HS-27A (cell line): ENCODE results near the gene NR2C2.
A peak's percentile ranks its signal among the peaks of the same experiment; 100 is the strongest.
"Not testable (repeated sequence)": the region's sequence is repeated elsewhere in the genome, so short reads cannot be mapped to it uniquely, and the experiment has no call there.

Experiments
- DNase-seq: peaks from one replicate; pipeline ENCODE4 v3.0.0-alpha.2; 2012; ENCODE audit warnings: low read depth, missing footprints

The NR2C2 gene

DNA sequence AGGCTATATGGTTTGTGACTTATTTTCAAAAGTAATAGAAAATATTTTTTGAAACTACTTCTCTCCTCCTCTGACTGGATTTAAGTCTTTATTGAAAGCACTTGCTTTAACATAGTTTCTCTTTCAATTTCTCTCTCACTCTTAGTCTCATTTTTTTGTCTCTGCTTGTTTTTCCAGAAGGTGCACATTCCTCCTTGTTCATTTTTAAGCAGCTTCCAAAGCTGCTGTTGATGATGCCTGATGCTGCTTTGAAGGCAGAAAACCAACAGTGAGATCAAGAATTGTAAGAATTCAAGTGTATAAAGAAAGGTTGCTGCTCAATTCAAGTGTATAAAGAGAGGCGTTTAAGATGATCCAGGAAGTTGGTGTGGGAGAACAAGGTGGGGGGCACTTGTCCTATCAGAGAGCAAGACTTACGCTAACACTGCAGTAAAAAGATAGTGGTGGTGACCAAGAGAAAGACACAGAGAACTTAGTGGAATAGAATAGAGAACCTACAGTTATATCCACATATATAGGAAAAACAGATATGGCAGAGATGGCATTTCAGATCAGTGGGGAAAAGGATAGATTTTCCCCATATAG, 12.1 kb downstream of the NR2C2 start:
- DNase-seq = no peak

DNA sequence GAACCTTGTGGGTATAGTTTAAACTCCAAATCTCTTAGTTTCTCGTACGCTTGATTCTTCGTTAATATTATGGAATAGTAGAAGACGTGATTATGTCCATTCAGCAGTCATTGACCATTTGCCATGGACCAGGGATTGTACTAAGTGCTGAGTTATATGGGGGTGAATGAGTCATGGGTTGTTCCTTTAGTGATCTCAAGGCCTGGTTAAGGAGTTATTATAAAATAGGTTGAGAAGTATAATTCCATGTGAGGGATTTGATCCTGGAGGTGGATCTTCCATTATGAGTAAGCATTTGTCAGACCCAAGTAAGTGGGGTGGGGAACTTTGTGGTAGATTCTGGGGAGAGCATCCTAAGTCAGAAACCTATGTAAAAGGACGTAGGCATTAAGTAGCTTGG, 15.4 kb downstream of the NR2C2 start:
- peak; percentile 7 for DNase-seq

DNA sequence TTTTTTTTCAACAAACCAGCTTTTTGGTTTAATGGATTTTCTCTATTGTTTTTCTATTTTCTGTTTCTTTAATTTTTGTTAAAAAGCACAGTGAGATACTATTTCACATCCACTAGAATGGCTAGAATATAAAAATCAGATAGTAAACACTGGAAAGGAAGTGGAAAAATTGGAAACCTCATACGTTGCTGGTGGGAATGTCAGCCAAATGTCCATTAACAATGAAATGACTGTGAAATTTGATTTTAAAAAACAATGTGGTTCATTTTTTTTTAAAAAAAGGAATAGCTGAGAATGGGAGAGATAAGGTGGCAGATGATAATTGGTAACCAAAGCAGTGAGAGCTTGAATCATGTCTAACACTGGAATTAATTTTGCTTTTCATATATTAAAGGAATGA, 19.9 kb downstream of the NR2C2 start:
- DNase-seq = no peak

DNA sequence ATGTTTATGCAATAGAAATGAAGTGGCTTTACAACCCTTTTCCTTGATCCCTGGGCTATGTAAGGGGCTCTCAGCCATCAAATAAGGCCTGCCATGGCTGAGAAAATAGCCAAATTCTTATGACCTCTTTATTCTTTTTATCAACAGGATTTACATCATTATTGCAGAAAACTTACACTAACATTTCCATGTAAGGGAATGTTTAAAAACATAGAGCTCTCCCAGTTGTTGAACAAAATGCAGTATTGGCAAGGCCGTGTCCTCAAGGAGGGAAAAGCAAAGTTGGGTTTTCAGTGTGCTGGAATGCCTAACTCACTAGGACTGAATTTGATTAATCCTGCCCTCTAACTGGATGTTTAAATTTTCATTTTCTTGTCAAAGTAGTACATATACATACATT, 22.3 kb downstream of the NR2C2 start:
- no peak for DNase-seq

DNA sequence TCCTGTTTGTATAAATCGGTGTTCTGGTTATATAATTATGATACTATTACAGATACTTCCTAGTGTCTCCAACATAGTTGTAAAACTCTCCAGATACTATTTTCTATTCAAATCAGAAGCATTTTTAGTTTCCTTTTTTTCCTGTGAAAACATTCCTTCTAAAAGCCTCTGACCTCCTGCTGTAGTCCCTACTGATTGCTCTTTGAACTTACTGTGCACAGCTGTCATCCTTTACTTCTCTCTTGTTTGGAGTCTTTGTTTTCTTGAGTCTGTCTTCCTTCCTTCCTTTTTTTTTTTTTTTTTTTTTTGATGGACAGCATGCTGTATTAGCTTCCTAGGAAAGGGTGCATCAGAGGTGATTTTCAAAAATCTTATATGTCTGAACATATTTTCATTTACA, 28.9 kb downstream of the NR2C2 start:
- no peak for DNase-seq

DNA sequence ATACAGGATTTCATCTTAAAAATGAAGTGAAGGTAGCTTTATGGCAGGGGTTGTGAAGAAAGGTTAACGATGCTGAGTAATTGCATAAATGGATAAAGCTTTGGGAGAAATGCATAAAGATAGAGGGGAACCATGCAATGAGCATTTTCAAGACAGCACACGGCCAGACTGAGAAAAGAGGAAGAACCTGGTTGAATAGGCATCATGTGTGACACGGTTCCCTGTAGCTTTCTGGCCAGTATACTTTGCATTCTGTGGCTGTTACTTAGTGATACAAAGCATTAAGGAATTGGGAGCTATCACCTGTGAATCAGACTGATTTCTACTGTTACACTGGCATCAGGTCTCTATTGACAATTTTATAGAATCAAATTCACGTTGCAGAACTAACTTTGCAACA, 33.3 kb downstream of the NR2C2 start:
- DNase-seq = no peak

DNA sequence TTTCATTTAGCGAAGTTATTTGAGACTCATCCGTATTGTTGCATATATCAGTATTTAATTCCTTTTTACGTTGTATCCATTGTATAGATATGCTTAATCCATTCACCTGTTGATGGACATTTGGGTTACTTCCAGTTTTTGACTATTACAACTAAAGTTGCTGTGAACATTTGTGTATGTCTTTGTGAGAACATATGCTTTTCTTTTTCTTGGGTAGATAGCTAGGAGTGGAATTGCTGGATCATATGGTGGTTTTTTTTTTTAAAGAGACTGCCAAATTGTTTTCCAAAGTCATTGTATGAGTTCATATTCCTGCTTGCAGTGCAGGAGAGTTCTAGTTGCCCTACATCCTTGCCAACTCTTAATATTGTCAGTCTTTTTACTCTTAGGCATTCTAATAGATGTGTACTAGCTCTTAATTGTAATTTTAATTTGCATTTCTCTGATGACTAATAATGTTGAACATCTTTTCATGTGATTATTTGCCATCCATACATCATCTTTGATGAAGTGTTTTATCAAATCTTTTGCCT, 37.3 kb downstream of the NR2C2 start:
- DNase-seq = no peak

DNA sequence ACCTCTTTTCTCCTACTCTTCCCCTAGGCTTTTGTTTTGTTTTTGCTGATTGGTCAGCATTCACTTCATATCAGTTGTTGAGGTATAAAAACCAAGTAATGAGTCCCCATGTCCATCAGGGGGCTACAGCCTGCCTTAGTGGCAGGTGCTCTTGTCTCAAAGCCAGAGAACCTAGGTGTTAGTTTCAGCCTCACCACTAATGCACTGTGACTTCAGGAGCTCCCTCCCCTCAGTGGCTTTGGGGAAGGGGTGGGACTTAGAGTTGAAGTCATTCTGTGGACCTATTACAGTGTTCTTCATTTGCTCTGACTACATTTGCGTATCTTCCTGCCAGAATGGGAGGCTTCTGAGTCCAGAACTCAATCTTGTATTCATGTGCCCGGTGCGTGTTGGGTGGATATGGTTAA, 41.6 kb downstream of the NR2C2 start:
- DNase-seq = no peak

DNA sequence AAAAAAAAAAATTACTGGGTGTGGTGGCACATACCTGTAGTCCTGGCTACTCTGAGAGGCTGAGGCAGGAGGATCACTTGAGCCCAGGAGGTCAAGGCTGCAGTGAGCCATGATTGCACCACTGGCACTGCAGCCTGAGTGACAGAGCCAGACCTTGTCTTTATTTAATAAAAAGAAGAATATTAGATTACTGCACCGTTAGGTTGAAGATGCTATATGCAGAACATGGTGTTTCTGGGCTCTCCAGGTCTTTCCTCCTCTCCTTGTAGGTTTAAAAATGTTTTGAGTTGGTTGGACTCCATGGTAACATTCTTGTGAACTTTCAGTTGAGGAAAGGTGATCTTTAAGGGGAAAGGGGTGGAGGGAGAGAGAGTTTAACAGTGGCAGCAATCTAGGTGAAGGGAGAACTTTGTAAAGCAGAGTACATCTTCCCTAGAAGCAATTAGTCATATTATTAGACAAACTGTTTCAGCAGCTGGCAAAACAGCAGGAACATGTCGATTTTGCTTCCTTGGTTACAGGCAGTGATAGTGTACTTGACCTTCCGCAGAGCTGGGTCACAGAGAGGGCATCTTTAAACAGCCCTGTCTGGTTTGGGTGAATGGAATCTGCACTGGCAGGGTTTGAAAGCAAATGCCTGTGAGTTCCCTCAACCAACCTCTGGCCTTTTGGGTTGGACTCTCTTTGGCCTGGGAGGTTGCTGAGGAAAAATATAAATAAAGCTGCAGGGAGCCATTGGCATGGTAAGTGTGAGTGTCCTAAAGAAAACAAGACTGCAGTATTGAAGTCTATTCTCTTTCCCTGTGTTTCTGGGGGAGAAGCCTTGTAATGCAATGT, 42.8 kb downstream of the NR2C2 start:
- no peak for DNase-seq

DNA sequence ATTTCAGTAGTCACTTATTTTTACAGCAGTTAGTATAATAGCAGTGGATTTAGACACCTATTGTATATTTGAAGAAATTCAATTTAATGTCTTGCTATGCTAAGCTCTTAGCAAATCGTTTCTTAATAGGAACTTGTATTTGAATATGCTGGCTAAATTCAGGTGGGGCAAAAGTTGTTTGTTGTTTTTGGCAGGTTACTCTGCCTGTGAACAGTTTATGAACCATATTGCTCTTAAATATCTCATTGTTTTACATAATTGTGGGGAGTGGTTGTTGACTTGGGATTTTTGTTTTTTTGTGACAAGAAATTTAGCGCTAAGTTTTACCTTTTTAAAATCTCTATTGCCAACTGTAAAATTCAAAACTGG, 43.4 kb downstream of the NR2C2 start:
- DNase-seq = no peak

DNA sequence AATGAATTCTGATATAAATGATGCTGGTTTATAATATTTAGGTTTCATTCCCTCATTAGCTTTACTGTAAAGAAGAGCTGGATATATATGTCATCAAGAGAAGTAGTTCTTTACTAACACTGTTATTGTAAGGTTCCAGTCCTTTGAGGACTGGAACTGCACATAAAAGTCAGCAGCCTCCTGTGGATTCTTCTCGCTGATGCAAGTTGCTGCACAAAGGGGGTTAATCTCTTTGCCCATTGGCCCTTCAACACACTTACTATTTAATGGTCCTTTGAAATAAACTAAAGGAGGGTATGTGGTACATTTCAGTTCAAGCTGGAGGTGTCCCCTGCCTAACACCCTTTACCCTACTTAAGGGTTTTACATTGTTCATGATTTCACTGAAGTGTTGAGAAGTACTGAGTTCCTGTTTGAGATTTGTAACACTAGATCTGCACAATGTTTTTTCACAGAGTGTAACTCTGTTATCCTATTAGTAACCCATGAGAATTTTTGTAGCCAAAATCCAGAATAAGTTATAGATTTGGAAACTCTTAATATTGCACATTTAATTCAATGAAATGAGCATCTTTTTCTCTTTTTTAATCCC, 43.9 kb downstream of the NR2C2 start:
- no peak for DNase-seq

DNA sequence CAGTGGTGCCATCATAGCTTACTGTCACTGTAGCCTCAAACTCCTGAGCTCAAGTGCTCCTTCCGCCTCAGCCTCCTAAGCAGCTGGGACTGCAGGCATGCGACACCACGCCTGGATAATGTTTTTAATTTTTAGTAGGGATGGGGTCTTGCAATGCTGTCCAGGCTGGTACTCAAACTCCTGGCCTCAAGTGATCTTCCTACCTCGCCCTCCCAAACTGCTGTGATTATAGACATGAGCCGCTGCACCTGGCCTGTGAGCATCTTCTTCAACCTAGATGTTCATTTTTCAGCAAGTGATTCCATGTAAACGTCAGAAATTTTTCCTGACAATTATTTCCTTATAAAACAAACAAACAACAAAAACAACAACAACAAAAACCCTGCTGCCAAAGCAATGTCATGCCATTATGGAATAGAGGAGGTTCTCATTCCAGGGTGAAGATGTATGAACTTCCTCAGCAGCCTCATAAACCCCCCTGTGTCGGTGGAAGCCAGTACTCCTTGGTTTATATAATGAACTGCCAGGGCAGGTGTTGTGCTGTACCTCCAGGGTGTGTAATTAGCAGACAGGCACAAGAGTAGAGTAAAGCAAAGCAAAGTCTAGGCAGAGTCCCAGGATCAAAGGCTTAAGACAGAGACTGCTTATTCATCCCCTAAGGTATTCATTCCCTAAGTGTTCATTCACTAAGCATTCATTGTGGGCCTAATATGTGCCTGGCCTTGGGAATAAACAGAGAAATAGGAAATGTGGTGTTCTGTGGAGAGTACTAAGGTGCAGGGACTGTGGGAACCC, 44.6 kb downstream of the NR2C2 start:
- DNase-seq = no peak

DNA sequence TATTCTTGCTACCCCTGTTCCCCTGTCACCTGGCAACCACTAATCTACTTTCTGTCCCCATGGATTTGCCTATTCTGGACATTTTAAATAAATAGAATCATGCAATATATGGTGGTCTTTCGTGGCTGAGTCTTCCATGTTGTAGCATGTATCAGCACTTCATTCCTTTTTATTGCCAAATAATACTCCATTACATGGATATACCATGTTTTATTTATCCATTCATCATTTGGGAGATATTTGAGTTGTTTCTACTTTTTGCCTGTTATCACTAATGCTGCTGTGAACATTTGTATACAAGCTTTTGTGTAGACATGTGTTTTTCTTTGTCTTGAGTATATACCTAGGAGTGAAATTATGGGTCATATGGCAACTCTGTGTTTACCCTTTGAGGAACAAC, 50.6 kb downstream of the NR2C2 start:
- no peak for DNase-seq

DNA sequence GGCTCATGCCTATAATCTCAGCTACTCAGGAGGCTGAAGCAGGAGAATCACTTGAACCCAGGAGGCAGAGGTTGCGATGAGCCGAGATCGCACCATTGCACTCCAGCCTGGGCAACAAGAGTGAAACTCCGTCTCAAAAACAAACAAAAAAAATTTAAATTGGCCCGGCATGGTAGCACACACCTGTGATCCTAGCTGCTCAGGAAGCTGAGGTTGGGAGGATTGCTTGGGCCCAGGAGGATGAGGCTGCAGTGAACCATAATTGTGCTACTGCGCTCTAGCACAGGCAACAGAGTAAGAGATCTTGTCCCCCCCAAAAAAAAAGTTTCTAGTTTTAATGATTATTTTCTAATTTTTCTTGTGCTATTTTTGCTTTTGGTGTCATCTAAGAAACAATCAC, 51.8 kb downstream of the NR2C2 start:
- DNase-seq = not testable (repeated sequence)

DNA sequence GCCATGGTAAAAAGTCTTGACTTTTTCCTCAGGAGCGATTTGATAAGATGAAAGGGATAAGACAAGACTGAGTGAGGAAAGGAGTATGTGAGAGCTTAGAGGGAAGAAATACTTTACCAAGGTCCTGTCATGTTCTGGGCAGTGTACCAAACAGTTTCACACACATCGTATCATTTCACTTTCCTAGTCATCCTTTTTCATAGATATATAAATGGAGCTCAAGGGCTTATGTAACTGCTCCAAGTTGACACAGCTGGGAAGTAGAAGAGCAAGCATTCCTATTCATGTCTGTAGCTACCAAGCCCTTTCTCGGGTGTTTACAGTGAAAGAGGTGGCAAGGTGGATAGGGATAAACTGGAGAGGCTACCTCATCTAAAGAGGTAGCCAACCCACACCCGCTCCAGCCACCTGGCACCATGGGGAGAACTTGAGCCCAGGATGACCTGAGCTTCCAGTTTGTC, 60.3 kb downstream of the NR2C2 start:
- DNase-seq = no peak

DNA sequence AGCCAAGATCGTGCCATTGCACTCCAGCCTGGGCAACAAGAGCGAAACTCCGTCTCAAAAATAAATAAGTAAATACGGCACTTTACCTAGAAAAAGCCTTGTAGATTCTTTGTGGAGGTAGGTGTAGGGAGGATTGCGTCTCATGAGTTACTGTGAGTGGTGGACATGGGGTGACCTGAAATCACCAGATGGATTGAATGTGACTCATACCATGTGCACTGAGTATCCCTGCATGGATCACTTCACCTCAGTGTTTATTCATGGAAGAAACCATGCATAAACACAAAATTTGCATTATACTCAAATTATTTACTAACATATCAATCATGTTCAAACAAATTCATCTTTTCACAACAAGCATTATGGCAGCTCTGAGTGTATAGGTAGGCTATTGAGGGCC, 61.8 kb downstream of the NR2C2 start:
- DNase-seq = no peak

DNA sequence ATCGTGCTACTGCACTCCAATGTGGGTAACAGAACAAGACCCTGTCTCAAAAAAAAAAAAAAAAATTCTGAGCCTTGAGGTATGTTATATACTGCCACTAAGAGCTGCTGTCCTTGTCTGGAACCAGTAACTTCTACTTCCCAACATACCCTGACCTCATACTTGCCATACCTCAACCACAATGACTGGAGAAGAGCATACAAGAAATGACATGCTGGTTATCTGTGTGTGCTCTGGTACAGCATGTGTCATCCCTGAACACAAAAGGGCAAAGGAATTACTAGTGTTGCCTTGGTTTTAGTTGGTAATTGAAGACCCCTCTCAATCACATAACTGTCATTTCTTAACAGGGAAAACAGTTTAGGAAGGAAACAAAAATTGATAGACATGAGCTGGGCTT, 63.3 kb downstream of the NR2C2 start:
- DNase-seq = no peak

DNA sequence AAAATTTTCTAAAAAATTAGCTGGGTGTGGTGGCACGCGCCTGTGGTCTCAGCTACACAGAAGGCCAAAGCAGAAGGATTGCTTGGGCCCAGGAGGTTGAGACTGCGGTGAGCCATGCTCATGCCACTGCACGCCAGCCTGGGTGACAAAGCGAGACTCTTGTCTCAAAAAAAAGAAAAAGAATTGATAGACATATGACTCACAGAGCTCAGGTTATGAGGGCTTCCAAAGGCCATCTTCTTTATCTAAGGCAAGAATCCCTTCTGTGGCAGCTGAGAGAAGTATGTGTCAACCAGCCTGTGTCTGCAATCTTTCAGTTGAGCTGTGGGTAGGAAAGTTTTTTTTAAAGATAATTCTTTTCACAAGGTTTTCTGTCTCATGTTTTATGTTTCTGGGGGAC, 63.8 kb downstream of the NR2C2 start:
- no peak for DNase-seq

DNA sequence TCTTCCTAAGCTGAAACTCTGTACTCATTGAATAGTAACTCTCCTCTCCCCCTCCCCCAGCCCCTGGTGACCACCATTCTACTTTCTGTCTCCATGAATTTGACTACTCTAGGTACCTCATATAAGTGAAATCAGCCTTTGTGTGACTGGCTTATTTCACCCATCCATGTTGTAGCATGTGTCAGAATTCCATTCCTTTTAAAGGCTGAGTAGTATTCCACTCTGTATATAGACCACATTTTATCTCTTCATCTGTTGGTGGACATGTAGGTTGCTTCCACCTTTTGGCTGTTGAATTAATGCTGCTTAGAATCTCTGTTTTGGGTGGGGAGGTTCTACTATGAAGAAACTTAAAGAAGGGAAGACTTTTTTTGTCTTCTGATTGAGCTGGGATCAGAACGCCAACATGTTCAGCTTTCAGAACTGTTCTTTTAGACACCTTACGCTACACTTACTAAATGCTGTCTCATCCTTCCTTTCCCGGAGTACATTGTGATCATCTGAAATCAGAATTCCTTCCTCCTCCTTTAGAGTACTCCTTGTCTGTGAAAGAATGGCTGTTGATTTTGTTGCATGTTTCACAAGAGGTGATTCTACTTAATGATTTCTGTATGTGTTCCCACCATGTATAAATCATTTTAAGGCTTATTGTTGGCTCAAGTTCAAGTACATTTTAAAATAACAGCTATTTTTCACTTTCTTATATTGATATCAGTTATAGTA, 67.4 kb downstream of the NR2C2 start:
- DNase-seq = no peak

DNA sequence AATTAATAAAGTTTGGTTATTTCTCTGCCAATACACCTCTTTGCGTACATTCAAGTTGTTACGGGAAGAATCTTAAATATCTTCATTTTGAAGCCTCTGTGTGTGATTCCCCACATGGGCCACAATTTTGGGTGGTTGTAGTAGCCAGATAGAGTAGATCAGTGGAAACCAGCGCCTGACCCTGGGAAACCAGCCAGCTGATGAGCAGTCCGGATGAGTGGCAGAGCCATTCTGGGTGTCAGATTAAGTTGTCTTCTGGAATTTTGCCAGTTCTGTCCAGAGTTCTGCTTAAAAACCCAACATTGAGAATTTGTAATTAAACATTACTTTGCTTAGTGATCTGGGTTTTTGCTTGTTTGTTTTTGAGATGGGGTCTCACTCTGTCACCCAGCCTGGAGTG, 68.1 kb downstream of the NR2C2 start:
- DNase-seq = no peak

DNA sequence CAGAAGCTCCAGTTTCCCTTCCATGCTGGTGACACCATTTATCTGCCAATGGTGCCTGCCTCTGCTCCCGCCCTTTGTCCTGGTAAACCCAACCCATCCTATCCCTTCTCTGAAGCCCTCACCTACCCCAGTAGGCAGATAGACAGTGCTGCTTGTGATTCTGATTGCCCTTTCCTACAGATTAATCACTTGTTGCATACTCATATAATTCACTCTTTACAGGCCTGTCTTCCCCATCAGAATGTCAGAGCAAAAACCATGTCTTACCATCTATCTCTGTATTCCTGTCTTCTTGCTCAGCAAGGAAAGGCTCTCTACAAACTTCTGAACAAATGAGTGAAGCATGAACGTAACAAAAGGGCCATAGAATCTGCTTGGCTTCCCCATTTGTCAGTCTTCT, 69.8 kb downstream of the NR2C2 start:
- DNase-seq = no peak

DNA sequence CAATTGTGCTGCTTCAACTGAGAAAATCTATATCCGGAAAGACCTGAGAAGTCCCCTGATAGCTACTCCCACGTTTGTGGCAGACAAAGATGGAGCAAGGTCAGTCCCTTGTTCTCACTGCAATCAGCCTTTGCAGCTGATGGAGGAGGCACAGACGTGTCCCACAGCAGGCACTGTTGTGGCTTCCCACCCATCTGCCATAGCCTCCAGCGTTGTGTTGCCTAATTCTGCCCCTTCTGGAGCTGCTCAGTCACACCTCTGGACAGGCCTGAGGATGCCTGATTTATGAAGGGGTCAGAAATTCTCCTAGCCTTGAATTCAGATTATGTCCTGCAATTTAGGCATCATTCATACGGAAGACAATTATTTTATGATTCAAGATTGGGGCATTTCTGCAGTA, 75.9 kb downstream of the NR2C2 start:
- no peak for DNase-seq
